VCaP (cell line): Measurements from ENCODE around the gene PLD2.

ENCODE experiments used
- H3K27ac ChIP-seq: fragments of 450-650 bp; 2 replicates; pipeline ENCODE4 v1.5.1; 2017
- CTCF ChIP-seq: fragments of 450-650 bp; conservative IDR thresholded peaks from 2 replicates; pipeline ENCODE4 v1.5.1; 2017; ENCODE audit warnings: mild to moderate bottlenecking, moderate library complexity

Gene PLD2

GRCh38 chr17:4806777-4807604 lies at the start of gene PLD2:
Gene PLD2, plus strand, starts transcription at chr17:4807152. Its CDS starts 621 bp downstream, at chr17:4807773.
- no peak for TF ChIP-seq CTCF
- H3K27ac ChIP-seq: peak within 1 kb of the TSS; percentile 62

- TF ChIP-seq CTCF: no peak
- no peak overlapping the region for H3K27ac ChIP-seq
These were observed 47.1 kb upstream of the PLD2 start for GRCh38 chr17:4759776-4760236.

- no peak overlapping the region for H3K27ac ChIP-seq
- no peak for TF ChIP-seq CTCF
These were observed 42.4 kb upstream of the PLD2 start for GRCh38 chr17:4764595-4764994.

GRCh38 chr17:4766201-4766600 lies 40.8 kb upstream of the PLD2 start:
- H3K27ac ChIP-seq: no peak overlapping the region
- TF ChIP-seq CTCF: no peak

GRCh38 chr17:4766723-4767122 lies 40.2 kb upstream of the PLD2 start:
- no peak overlapping the region for H3K27ac ChIP-seq
- no peak for TF ChIP-seq CTCF

- no peak for TF ChIP-seq CTCF
- H3K27ac ChIP-seq: no peak overlapping the region
These were observed 38.7 kb upstream of the PLD2 start for GRCh38 chr17:4768298-4768697.

- no peak overlapping the region for H3K27ac ChIP-seq
These were observed 37.3 kb upstream of the PLD2 start for GRCh38 chr17:4769628-4770027.

More at GRCh38 chr17:4769628-4770027, 37.3 kb upstream of the PLD2 start:
- TF ChIP-seq CTCF: no peak
